GM12878 (cell line): ENCODE results near the gene GRM3. TPM values are rescaled to one million over a fixed set of nuclear protein-coding genes. Genes with fewer than 3 reads are reported as not detected.

ENCODE experiments used
- ATAC-seq: fragments of 200-7000 bp; cut with Tn5 transposase; 3 replicates; pipeline ENCODE4 v1.9.1; 2020; ENCODE audit warnings: mild to moderate bottlenecking, moderate library complexity
- BruUV-seq: library from RNA; stranded (reverse); fragments of 400-500 nt; replicated peaks from 2 replicates; lab custom pipeline; 2021; lab: Mats Ljungman, UMichigan
- CTCF ChIA-PET: fragments of 300-600 bp; sonication (Branson Sonifier 250); formaldehyde crosslinking; extraction: SDS; loops from one replicate; lab custom pipeline; 2021; ENCODE audit warnings: inconsistent platforms; lab: Yijun Ruan, JAX
- POLR2A ChIA-PET: fragments of 350-600 bp; formaldehyde crosslinking; extraction: SDS; loops from one replicate; lab custom pipeline; 2021; ENCODE audit warnings: inconsistent platforms; lab: Charles Lee
- RAD21 ChIA-PET: fragments of 300-600 bp; sonication (Branson Sonifier 250); formaldehyde crosslinking; loops from one replicate; lab custom pipeline; 2023; ENCODE audit warnings: antibody characterized with exemption; ENCODE audit not compliant: unreplicated experiment; lab: Charles Lee
- SMC1A ChIA-PET: fragments of 300-600 bp; sonication (Branson Sonifier 250); formaldehyde crosslinking; loops from one replicate; lab custom pipeline; 2023; ENCODE audit not compliant: unreplicated experiment, uncharacterized antibody; lab: Charles Lee
- DNase-seq: peaks from one replicate; pipeline ENCODE4 v3.0.0-alpha.2; 2011; ENCODE audit warnings: low read depth, low spot score
- FAIRE-seq: peaks from 3 replicates; lab custom pipeline; 2011; peaks lifted over from hg19 to GRCh38; lab: Jason Lieb, UNC
- H2AFZ ChIP-seq: 2 replicates; pipeline ENCODE4 v1.6.0; 2011; ENCODE audit warnings: low read depth, low read length, control low read depth; ENCODE audit not compliant: control insufficient read depth
- H3K27ac ChIP-seq: 2 replicates; pipeline ENCODE4 v1.5.1; 2011; ENCODE audit warnings: control low read depth; ENCODE audit not compliant: control insufficient read depth, insufficient read depth
- H3K27me3 ChIP-seq, 2 experiments: replicated peaks in 1 of 2; 2 replicates each; pipeline versions ENCODE4 v1.6.0 to v1.6.1; 2011; ENCODE audit warnings: low read length in 1 of 2; ENCODE audit not compliant: control insufficient read depth in 2 of 2, insufficient read depth in 2 of 2
- H3K36me3 ChIP-seq, 2 experiments: 2 replicates each; pipeline ENCODE4 v1.5.1; 2011; ENCODE audit warnings: low read length in 1 of 2; ENCODE audit not compliant: control insufficient read depth in 2 of 2, insufficient read depth in 2 of 2
- H3K4me1 ChIP-seq: 2 replicates; pipeline ENCODE4 v1.6.1; 2011; ENCODE audit warnings: mild to moderate bottlenecking, low read length, moderate library complexity, mixed read lengths; ENCODE audit not compliant: control insufficient read depth, insufficient read depth
- H3K4me2 ChIP-seq: 2 replicates; pipeline ENCODE4 v1.6.0; 2011; ENCODE audit warnings: control low read depth; ENCODE audit not compliant: control insufficient read depth, insufficient read depth
- H3K4me3 ChIP-seq: fragments of 200-600 bp; sonication (generic); 2 replicates; pipeline ENCODE4 v1.5.1; 2016
- H3K79me2 ChIP-seq: 2 replicates; pipeline ENCODE4 v1.6.0; 2011; ENCODE audit warnings: low read length; ENCODE audit not compliant: control insufficient read depth, insufficient read depth
- H3K9ac ChIP-seq: 2 replicates; pipeline ENCODE4 v1.8.0; 2011; ENCODE audit warnings: low read length, control low read depth, mixed read lengths; ENCODE audit not compliant: control insufficient read depth, insufficient read depth
- H3K9me3 ChIP-seq: replicated peaks from 3 replicates; pipeline ENCODE4 v1.5.1; 2011; ENCODE audit warnings: mild to moderate bottlenecking, low read length; ENCODE audit not compliant: control insufficient read depth, insufficient read depth
- H4K20me1 ChIP-seq: 2 replicates; pipeline ENCODE4 v1.6.0; 2011; ENCODE audit not compliant: control insufficient read depth, insufficient read depth
- BCL11A ChIP-seq: IDR thresholded peaks from 2 replicates; pipeline ENCODE4 v1.6.1; 2011; ENCODE audit warnings: low read depth, low read length
- BCLAF1 ChIP-seq: fragments of 450-650 bp; IDR thresholded peaks from 2 replicates; pipeline ENCODE4 v1.6.1; 2017; ENCODE audit warnings: antibody characterized with exemption, mild to moderate bottlenecking, moderate library complexity
- CBX3 ChIP-seq: fragments of 200-600 bp; sonication (generic); IDR thresholded peaks from 2 replicates; pipeline ENCODE4 v1.6.1; 2016; ENCODE audit warnings: low read depth, borderline replicate concordance
- MTA3 ChIP-seq: IDR thresholded peaks from 2 replicates; pipeline ENCODE4 v1.6.1; 2012; ENCODE audit warnings: low read length, inconsistent platforms, borderline replicate concordance
- MXI1 ChIP-seq: fragments of 150-350 bp; IDR thresholded peaks from 2 replicates; pipeline ENCODE4 v1.6.1; 2011; ENCODE audit warnings: low read depth, mild to moderate bottlenecking, inconsistent platforms, low read length, improper control_type of control experiment
- MYC ChIP-seq: IDR thresholded peaks from 2 replicates; pipeline ENCODE4 v1.6.1; 2011; ENCODE audit warnings: mild to moderate bottlenecking, low read length, moderate library complexity, inconsistent platforms; ENCODE audit not compliant: insufficient read depth, insufficient replicate concordance, insufficient read length, severe bottlenecking
- POLR2AphosphoS5 ChIP-seq: IDR thresholded peaks from 2 replicates; pipeline ENCODE4 v1.6.1; 2011; ENCODE audit warnings: mild to moderate bottlenecking, low read length, inconsistent platforms
- RBBP5 ChIP-seq: fragments of 200-600 bp; sonication (generic); conservative IDR thresholded peaks from 2 replicates; pipeline ENCODE4 v1.6.1; 2016
- TCF12 ChIP-seq: IDR thresholded peaks from 2 replicates; pipeline ENCODE4 v1.6.1; 2011; ENCODE audit warnings: low read depth, mild to moderate bottlenecking, low read length
- TCF3 ChIP-seq: IDR thresholded peaks from 2 replicates; pipeline ENCODE4 v1.6.1; 2012; ENCODE audit warnings: low read depth, mild to moderate bottlenecking, low read length, borderline replicate concordance; ENCODE audit not compliant: insufficient read depth
- ZNF274 ChIP-seq: IDR thresholded peaks from one replicate; pipeline ENCODE4 v1.8.0; 2011; ENCODE audit not compliant: insufficient read length, insufficient read depth
- WGBS: methylation state at CpG from one replicate; pipeline ENCODE4 v1.1.6; 2016; ENCODE audit warnings: low lambda C conversion rate; ENCODE audit not compliant: insufficient replicate concordance, insufficient coverage; ENCODE audit errors: missing lambda C conversion rate; 5-methylcytosine and 5-hydroxymethylcytosine counted together
- in situ Hi-C: fragments of 300-500 bp; cut with MboI; formaldehyde crosslinking; loops from 9 replicates; pipeline ENCODE4 v1.14.3; 2018; ENCODE audit warnings: mixed read lengths
- intact Hi-C: fragments of 100-400 bp; cut with micrococcal nuclease; formaldehyde crosslinking; loops from one replicate; pipeline ENCODE4 v1.14.2; 2022; ENCODE audit not compliant: unreplicated experiment
- polyA plus RNA-seq, 11 experiments: library from polyadenylated mRNA; depleted of rRNA in 4 of 11; unstranded in 6 of 11; stranded (reverse) in 5 of 11; fragments of >200 nt; fragmentation: Nextera tagmentation in 4 of 11; fragmentation: Illumina TruSeq in 1 of 11; extraction: Ambion mirVana in 4 of 11; extraction: Trizol in 1 of 11; gene quantifications; 1 replicate in 1 of 11; 2 replicates in 10 of 11; pipeline versions ENCODE4 v1.2.1 to v1.2.3, GENCODE V29; 2011 to 2016; ENCODE audit warnings: inconsistent platforms in 2 of 11, missing spikeins in 2 of 11, low read depth in 1 of 11
- total RNA-seq, 4 experiments: library from RNA; depleted of rRNA in 3 of 4; stranded (reverse); fragments of >200 nt in 3 of 4; fragmentation: Illumina TruSeq in 1 of 4; extraction: Trizol in 1 of 4; gene quantifications; 2 replicates each; pipeline versions ENCODE4 v1.2.1 to v1.2.3, GENCODE V29; 2013 to 2021
- TF ChIP-seq, protein P1 (sequence below): fragments of 450-650 bp; IDR thresholded peaks from 2 replicates; pipeline ENCODE4 v1.6.1; 2017; ENCODE audit warnings: mild to moderate bottlenecking
- TF ChIP-seq, protein P2 (sequence below): IDR thresholded peaks from 2 replicates; pipeline ENCODE4 v1.6.1; 2011; ENCODE audit warnings: borderline replicate concordance, low read depth, mild to moderate bottlenecking, moderate library complexity, mixed read lengths, low read length; ENCODE audit not compliant: insufficient read depth; ENCODE audit errors: extremely low read length

Gene GRM3
- total and polyA plus RNA-seq, 10 of the 15 experiments (the other 5 are each of a cell fraction or from before 2014, with no cell fraction given), result 0.03 to 0.49 (median 0.15) TPM; not detected in 1

DNA sequence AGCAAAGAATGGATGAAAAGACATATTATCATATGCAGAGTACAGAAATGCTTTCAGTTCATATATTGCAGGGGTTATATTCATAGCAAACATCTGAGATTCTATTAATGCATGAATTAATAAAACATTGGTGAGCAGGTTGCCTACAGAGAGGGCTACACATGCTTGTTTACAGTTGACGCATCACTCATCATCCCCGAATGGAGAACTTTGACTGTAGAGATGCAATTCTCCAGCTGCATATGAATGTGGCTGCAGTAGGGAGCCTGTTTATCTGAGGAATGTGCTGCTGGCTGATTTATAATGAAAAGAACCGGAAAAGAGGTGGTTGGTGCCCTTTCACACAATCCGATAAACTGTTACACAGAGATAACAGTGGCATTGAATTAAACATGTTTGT is 116.5 kb downstream of the GRM3 start (continued):
- TF ChIP-seq, protein P1, sequence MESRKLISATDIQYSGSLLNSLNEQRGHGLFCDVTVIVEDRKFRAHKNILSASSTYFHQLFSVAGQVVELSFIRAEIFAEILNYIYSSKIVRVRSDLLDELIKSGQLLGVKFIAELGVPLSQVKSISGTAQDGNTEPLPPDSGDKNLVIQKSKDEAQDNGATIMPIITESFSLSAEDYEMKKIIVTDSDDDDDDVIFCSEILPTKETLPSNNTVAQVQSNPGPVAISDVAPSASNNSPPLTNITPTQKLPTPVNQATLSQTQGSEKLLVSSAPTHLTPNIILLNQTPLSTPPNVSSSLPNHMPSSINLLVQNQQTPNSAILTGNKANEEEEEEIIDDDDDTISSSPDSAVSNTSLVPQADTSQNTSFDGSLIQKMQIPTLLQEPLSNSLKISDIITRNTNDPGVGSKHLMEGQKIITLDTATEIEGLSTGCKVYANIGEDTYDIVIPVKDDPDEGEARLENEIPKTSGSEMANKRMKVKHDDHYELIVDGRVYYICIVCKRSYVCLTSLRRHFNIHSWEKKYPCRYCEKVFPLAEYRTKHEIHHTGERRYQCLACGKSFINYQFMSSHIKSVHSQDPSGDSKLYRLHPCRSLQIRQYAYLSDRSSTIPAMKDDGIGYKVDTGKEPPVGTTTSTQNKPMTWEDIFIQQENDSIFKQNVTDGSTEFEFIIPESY, result no peak
- TF ChIP-seq ZNF274 (no peak), TCF12 (no peak), BCL11A (no peak)

- POLR2A ChIA-PET, result no interaction called here
Observed at GRCh38 chr7:86762129-86762528, 118.4 kb downstream of the GRM3 start.

More at GRCh38 chr7:86762129-86762528, 118.4 kb downstream of the GRM3 start:
- no peaks in the 10 kb centered on the region for H3K79me2 ChIP-seq
- 0 out of 4 replicates have a peak, but pooled peaks cover 0 to 2% of the 10 kb centered on the region in 2 experiments for H3K27me3 ChIP-seq
- CTCF ChIA-PET, result no interaction called here
- H3K9ac ChIP-seq, result no peak overlapping the region
- RAD21 ChIA-PET, result no interaction called here
- BruUV-seq, result no TSS peak
- WGBS, result 51% methylated on average over 2 of the region's 2 CpGs
- no peak overlapping the region for H3K4me2 ChIP-seq
- no peak overlapping the region for H2AFZ ChIP-seq
- no peak for ATAC-seq
- H3K4me1 ChIP-seq, result no peaks in the 10 kb centered on the region
- in situ Hi-C loops (no loop called here), intact Hi-C loops (no loop called here)
- no peak for DNase-seq
- H3K36me3 ChIP-seq, result no peaks in the 10 kb centered on the region
- TF ChIP-seq BCLAF1, result no peak
- no peak for TF ChIP-seq MTA3
- TF ChIP-seq MYC, result no peak
- no peak for TF ChIP-seq RBBP5
- TF ChIP-seq CBX3, result no peak
- TF ChIP-seq MXI1, result no peak
- TF ChIP-seq TCF3, result no peak
- TF ChIP-seq, protein P2, sequence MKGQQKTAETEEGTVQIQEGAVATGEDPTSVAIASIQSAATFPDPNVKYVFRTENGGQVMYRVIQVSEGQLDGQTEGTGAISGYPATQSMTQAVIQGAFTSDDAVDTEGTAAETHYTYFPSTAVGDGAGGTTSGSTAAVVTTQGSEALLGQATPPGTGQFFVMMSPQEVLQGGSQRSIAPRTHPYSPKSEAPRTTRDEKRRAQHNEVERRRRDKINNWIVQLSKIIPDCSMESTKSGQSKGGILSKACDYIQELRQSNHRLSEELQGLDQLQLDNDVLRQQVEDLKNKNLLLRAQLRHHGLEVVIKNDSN, result no peak
- TF ChIP-seq POLR2AphosphoS5, result no peak
- TF ChIP-seq, all 136 proteins: peak for 0
- SMC1A ChIA-PET, result no interaction called here
- Histone ChIP-seq H3K27ac (no peak overlapping the region), H3K9me3 (no peaks in the 10 kb centered on the region), H3K4me3 (no peak overlapping the region), H4K20me1 (no peaks in the 10 kb centered on the region)
- FAIRE-seq, result no peak
